MCF 10A (cell line): ENCODE results near the gene FAM83E. TPM values are rescaled to one million over a fixed set of nuclear protein-coding genes. Genes with fewer than 3 reads are reported as not detected.
A peak's percentile ranks its signal among the peaks of the same experiment; 100 is the strongest.

ENCODE experiments used
- BruUV-seq: library from RNA; stranded (reverse); fragments of 400-500 nt; replicated peaks from 2 replicates; lab custom pipeline; 2021; lab: Mats Ljungman, UMichigan
- CTCF ChIA-PET: fragments of 300-600 bp; sonication (Branson Sonifier 250); formaldehyde crosslinking; extraction: SDS; loops from one replicate; lab custom pipeline; 2021; ENCODE audit warnings: antibody characterized with exemption, inconsistent platforms; lab: Yijun Ruan, JAX
- POLR2A ChIA-PET: fragments of 300-600, 350-650 bp; sonication (Branson Sonifier 250); formaldehyde crosslinking; extraction: SDS; loops from one replicate; lab custom pipeline; 2020; ENCODE audit warnings: antibody characterized with exemption, inconsistent platforms; lab: Yijun Ruan, JAX
- DNase-seq: peaks from one replicate; pipeline ENCODE4 v3.0.0-alpha.2; 2018; ENCODE audit not compliant: unreplicated experiment
- H3K27ac Mint-ChIP-seq: one replicate; pipeline ENCODE4 v1.8.0; 2022; ENCODE audit warnings: mild to moderate bottlenecking, low read depth, mixed read lengths; ENCODE audit not compliant: unreplicated experiment
- H3K27me3 Mint-ChIP-seq: one replicate; pipeline ENCODE4 v1.8.0; 2022; ENCODE audit warnings: mixed read lengths; ENCODE audit not compliant: insufficient read depth, unreplicated experiment
- H3K36me3 Mint-ChIP-seq: one replicate; pipeline ENCODE4 v1.8.0; 2022; ENCODE audit warnings: mild to moderate bottlenecking, moderate library complexity, mixed read lengths; ENCODE audit not compliant: insufficient read depth, unreplicated experiment
- H3K4me1 Mint-ChIP-seq: one replicate; pipeline ENCODE4 v1.8.0; 2022; ENCODE audit warnings: mixed read lengths; ENCODE audit not compliant: insufficient read depth, unreplicated experiment
- H3K4me3 Mint-ChIP-seq: one replicate; pipeline ENCODE4 v1.8.0; 2022; ENCODE audit warnings: mild to moderate bottlenecking, moderate library complexity, mixed read lengths; ENCODE audit not compliant: unreplicated experiment
- H3K9me3 Mint-ChIP-seq: one replicate; pipeline ENCODE4 v1.8.0; 2022; ENCODE audit warnings: mixed read lengths; ENCODE audit not compliant: unreplicated experiment
- intact Hi-C: fragments of 100-400 bp; cut with micrococcal nuclease; formaldehyde crosslinking; loops from 2 replicates; pipeline ENCODE4 v1.14.1; 2022
- total RNA-seq: library from RNA; stranded (reverse); gene quantifications from 2 replicates; pipeline ENCODE4 v1.2.3, GENCODE V29; 2022
- TF ChIP-seq, protein P1 (sequence below): fragments of 200-600 bp; IDR thresholded peaks from one replicate; pipeline ENCODE4 v1.8.0; 2022; ENCODE audit warnings: antibody characterized with exemption, mild to moderate bottlenecking; ENCODE audit not compliant: unreplicated experiment

Gene FAM83E
- total RNA-seq, 1 experiment from 2014 or later = 0.89 TPM

DNA sequence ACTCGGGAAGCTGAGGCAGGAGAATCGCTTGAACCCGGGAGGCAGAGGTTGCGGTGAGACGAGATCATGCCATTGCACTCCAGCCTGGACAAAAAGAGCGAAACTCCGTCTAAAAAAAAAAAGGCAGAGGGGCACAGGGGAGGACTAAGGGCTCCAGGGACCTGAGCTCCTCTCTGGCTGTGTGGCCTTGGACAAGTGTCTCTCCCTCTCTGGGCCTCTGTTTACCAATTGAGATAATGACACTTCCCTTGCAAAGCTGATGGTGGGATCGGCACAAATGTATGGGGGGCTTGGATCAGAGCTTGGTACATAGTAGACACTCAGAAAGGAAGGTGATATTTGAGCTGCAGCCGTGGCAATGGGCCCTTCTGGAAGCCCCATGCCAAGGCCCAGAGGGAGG, 19.7 kb downstream of the FAM83E start:
- no TSS peak for BruUV-seq
- intact Hi-C loops = no loop called here
- Mint-ChIP-seq H3K4me1 (no peaks in the 10 kb centered on the region), H3K27ac (no peak overlapping the region), H3K9me3 (no peaks in the 10 kb centered on the region), H3K27me3 (peaks cover 15% of the 10 kb centered on the region), H3K4me3 (no peak overlapping the region), H3K36me3 (no peaks in the 10 kb centered on the region)
- TF ChIP-seq, protein P1, sequence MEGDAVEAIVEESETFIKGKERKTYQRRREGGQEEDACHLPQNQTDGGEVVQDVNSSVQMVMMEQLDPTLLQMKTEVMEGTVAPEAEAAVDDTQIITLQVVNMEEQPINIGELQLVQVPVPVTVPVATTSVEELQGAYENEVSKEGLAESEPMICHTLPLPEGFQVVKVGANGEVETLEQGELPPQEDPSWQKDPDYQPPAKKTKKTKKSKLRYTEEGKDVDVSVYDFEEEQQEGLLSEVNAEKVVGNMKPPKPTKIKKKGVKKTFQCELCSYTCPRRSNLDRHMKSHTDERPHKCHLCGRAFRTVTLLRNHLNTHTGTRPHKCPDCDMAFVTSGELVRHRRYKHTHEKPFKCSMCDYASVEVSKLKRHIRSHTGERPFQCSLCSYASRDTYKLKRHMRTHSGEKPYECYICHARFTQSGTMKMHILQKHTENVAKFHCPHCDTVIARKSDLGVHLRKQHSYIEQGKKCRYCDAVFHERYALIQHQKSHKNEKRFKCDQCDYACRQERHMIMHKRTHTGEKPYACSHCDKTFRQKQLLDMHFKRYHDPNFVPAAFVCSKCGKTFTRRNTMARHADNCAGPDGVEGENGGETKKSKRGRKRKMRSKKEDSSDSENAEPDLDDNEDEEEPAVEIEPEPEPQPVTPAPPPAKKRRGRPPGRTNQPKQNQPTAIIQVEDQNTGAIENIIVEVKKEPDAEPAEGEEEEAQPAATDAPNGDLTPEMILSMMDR = no peak
- ChIA-PET POLR2A (no interaction called here), CTCF (interaction anchor here (0.6 to 1.5 kb wide), 3 partner anchors 11 to 106 kb away, joined by 3 to 10 read pairs (median 7); no protein-coding TSS in a partner anchor)
- no peak for DNase-seq

DNA sequence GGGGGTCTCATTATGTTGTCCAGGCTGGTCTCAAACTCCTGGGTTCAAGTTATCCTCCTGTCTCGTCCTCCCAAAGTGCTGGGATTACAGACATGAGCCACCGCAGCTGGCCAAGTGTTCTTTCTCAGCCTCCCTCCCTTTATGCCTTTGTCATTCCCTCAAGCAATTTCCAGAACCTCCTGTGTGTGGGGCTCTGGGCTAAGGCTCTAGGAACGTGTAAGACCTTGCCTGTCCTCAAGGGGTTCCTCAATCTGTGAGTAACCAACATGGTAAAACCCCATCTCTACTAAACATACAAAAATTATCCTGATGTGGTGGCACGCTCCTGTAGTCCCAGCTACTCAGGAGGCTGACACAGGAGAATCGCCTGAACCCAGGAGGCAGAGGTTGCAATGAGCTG, 23.9 kb downstream of the FAM83E start:
- Mint-ChIP-seq H3K4me3 (no peak overlapping the region), H3K27ac (no peak overlapping the region), H3K27me3 (no peaks in the 10 kb centered on the region), H3K9me3 (no peaks in the 10 kb centered on the region), H3K4me1 (peaks cover 6% of the 10 kb centered on the region), H3K36me3 (no peaks in the 10 kb centered on the region)
- DNase-seq = peak; percentile 37
- intact Hi-C loops = no loop called here
- POLR2A ChIA-PET = interaction anchor here (0.7 kb wide), 1 partner anchor 23 kb away, joined by 3 read pairs; the partner anchor contains the start of gene FAM83E
- no TSS peak for BruUV-seq
- CTCF ChIA-PET = interaction anchor here (0.6 to 0.7 kb wide), 3 partner anchors 16 to 298 kb away, joined by 3 to 4 read pairs (median 3); no protein-coding TSS in a partner anchor
- TF ChIP-seq, protein P1 = peak; percentile 14

DNA sequence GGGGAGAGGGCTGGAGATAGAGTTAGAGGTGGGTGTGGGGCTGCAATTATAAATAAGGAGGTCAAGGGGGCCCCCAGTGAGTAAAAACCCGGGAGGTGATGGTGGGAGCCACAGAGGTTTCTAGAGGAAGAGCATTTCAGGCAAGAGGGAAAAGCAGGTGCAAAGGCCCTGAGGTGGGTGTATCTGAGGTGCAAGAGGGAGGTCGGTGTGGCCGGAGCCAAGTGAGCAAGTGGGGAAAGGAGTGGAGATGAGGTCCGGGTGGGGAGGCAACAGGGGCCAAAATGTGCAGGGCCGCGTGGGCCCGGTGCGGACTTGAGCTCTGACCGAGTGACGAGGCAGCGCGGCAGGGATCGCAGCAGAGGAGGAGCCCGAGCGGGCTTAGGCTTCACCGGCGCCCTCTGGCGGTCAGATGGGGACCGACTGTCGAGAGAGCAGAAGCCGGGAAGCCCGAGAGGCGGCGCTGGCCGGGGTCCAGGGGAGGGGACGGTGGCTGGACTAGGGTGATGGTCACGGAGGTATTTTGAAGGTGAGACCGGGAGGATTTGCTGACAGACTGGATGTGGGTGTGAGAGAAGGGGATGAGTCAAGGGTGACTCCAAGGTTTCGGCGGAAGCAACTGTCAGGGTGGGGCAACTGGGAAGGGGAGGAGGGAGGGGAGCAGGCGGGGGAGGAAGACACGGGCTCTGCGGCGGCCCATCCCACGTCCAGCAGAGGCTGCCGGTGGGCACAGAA, 26.0 kb downstream of the FAM83E start:
- CTCF ChIA-PET = interaction anchor here (0.6 to 5.1 kb wide), 18 partner anchors 8 to 226 kb away, joined by 3 to 24 read pairs (median 4); partner anchors contain the start of genes KDELR1 and SPHK2
- Mint-ChIP-seq H3K27ac (peak overlapping the region; percentile 83), H3K9me3 (no peaks in the 10 kb centered on the region), H3K4me3 (peak overlapping the region; percentile 59), H3K36me3 (no peaks in the 10 kb centered on the region), H3K4me1 (peaks cover 13% of the 10 kb centered on the region), H3K27me3 (no peaks in the 10 kb centered on the region)
- no TSS peak for BruUV-seq
- POLR2A ChIA-PET = interaction anchor here (0.7 to 1.6 kb wide), 7 partner anchors 16 to 256 kb away, joined by 3 to 6 read pairs (median 3); partner anchors contain the start of genes BCAT2, RPL18 and SPHK2
- TF ChIP-seq, protein P1 = peak; percentile 94
- DNase-seq = peak; percentile 96
- intact Hi-C loops = loop anchor here (10.0 kb wide), 1 partner anchor 324 kb away; no protein-coding TSS in a partner anchor

DNA sequence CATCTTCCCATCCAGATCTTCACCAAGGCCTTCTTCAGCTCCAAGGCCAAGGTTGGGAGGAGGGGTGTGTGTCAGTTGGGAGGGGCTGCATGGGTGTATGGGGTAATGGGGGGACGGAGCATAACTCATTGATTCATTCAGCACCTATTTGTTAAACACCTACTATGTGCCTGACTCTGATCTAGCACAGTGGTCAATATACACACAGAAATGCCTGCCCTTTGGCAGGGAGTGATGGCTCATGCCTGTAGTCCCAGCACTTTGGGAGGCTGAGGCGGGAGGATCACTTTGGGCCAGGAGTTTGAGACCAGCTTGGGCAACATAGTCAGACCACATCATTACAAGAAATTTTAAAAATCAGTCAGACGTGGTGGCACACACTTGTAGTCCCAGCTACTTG, 27.5 kb downstream of the FAM83E start:
- no TSS peak for BruUV-seq
- POLR2A ChIA-PET = interaction anchor here (0.6 to 1.1 kb wide), 3 partner anchors 28 to 562 kb away, joined by 3 read pairs; partner anchors contain the start of gene FAM83E
- intact Hi-C loops = loop anchor here (10.0 kb wide), 1 partner anchor 323 kb away; no protein-coding TSS in a partner anchor
- no peak for DNase-seq
- H3K4me3 Mint-ChIP-seq = no peak overlapping the region
- CTCF ChIA-PET = interaction anchor here (0.6 to 5.3 kb wide), 5 partner anchors 46 to 98 kb away, joined by 4 to 99 read pairs (median 7); no protein-coding TSS in a partner anchor
- H3K9me3 Mint-ChIP-seq = no peaks in the 10 kb centered on the region
- peaks cover 13% of the 10 kb centered on the region for H3K4me1 Mint-ChIP-seq
- no peaks in the 10 kb centered on the region for H3K27me3 Mint-ChIP-seq
- TF ChIP-seq, protein P1 = no peak
- no peaks in the 10 kb centered on the region for H3K36me3 Mint-ChIP-seq
- H3K27ac Mint-ChIP-seq = no peak overlapping the region
